Measurements from ENCODE around the gene LCN9.
"Not testable (repeated sequence)": the region's sequence is repeated elsewhere in the genome, so short reads cannot be mapped to it uniquely, and the experiment has no call there.

The LCN9 gene

DNA sequence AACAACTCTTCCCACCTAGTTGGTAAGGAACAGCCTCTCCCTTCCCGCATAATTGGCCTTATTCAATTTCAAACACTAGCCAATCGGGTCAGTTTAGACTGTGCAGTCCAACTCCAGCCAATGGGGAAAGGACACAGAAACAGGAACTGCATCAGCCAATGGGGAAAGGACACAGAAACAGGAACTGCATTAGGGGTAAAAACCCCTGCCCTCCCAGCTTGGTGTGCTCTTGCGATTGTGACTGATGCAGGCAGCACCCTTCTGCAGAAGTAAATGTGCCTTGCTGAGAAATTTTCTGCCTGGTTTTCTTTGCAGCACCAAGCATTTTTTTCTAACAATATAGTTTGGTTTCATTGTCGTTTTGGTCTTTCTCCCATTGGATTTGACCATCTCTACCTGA lies 15.2 kb upstream of the LCN9 start:
- DNase-seq (ENCODE audit: low read depth in 2 of 2, low spot score in 1 of 2), result no peak

DNA sequence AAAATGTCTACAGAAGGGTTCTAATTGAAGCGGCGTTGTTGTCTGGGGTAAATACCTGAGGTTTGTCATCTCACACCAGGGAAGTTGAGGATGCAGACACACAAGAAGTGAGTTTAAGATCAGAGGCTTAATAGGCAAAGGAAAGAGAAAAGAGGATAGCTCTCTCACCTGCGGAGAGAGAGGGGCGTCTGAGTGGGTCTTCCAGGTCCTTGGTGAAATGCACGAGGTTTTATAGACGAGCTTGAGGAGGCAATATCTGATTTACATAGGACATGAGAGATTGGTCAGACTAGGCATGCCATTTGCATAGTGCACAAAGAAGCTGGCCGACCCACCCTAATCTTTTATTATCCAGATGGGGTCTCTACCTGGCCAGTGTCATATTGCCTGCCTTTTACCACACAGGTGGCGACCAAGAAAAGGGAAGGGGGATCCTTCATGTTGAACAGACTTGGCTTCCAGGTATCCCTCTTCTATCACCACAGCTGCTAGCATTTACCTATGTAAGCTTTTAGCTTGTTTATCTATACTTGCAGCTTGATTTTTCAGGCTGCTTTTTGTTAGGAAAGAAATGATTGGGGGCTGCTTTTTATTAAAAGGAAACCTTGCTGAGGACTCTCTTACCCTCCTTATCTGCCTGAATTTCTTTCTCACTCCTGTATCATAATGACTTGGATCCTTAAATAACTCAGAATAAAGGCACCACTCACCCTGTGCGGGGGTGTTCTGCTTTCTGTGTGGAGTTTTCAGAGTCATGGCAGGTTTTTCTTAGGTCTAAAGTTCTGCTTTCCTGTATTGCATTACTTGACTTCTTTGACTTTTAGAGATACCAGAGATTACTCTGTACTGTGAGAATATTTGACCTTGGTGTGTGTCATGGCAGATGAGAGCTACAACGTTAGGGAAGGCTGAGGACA lies 14.4 kb upstream of the LCN9 start:
- DNase-seq (ENCODE audit: low read depth in 2 of 2, low spot score in 1 of 2), result no peak

DNA sequence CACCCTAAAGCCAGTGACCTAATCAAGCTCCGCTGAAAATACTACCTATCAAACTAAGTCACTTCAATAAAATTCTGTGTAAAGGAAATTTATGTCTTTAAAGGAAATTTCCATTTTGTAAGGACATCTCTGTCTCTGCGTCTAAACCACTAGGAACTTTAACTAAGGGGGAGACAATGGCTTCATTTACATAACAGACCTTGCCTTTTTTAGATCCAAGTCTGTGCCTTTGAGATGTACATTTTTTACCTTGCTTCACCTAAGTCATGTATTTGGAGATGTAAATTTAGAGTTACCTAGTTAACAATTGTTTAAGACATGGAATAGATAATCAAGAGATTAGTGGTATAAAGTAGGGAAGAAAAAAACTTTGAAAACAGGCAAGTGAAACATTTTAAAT lies 13.6 kb upstream of the LCN9 start:
- no peak for DNase-seq (ENCODE audit: low read depth in 2 of 2, low spot score in 1 of 2)

DNA sequence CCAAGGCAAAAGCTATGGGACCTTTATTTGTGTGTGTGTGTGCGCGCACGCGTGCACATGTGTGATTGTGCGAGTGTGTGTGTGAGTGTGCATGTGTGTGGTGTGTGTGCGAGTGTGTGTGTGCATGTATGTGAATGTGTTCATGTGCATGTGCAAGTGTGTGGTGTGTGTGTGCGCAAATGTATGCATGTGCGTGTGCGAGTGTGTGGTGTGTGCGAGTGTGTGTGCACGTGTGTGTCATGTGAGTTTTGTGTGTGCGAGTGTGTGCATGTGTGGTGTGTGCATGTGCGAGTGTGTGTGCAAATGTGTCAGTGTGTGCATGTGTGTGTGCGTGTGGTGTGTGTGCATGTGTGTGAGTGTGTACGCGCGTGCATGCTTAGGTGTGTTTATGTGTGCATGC lies 12.7 kb upstream of the LCN9 start:
- no peak for DNase-seq (ENCODE audit: low read depth in 2 of 2, low spot score in 1 of 2)

DNA sequence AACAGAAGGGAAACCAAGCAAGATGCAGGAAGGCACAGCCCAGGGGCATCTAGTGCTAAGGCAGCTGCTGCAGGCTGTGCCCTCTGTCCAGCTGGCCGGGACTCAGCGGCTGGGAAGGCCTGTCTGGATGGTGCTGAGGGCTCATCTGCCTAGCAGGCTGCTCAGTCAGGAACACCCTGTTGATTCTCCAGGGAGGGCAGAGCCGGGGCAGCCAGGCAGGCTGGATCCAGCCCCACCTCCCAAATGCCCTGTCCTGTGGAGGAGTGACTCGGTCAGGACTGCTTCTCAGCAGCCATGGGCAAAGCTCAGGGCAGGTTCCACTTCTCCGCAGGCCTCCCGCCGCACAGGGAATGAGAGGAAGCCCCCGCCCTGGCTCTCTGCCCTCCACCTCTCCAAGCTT lies 7.8 kb upstream of the LCN9 start:
- DNase-seq (ENCODE audit: low read depth in 2 of 2, low spot score in 1 of 2), result no peak

DNA sequence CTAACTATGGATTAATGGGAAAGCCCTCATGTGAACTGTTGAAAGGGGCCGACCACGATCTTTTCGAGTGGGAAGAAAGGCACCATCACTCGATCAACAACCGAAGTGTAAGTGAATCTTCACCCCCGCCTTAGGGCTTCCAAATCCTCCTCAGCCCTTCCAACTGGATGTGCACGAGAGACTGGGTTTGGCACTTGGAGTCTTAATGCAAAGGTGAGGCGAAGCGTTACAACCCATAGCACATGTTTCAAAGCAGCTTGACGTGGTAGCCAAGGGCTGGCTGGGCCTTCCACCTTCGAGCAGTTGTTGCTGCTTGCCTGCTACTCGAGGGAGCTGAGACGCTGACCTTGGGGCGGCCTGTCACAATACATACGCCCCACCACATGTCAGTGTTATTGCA lies 5.7 kb upstream of the LCN9 start:
- no peak for DNase-seq (ENCODE audit: low read depth in 2 of 2, low spot score in 1 of 2)

DNA sequence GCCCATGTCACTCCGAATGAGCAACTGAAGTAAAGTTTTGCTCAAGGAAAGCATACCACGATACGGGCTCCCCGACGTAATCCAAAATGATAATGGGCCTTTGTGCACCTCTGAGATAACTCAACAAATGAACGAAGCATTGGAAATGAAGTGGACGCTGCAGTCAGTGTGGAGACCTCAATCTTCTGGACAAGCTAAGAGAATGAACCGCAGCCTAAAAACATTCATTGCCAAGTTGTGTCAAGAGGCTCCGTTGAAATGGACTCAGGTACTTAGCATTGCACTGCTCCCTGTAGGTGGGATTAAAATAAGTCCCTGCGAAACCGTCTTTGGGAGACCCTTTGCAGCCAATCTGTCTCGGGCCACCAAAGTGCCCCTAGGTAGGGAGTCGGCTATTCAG lies 3.9 kb upstream of the LCN9 start:
- no peak for DNase-seq (ENCODE audit: low read depth in 2 of 2, low spot score in 1 of 2)

DNA sequence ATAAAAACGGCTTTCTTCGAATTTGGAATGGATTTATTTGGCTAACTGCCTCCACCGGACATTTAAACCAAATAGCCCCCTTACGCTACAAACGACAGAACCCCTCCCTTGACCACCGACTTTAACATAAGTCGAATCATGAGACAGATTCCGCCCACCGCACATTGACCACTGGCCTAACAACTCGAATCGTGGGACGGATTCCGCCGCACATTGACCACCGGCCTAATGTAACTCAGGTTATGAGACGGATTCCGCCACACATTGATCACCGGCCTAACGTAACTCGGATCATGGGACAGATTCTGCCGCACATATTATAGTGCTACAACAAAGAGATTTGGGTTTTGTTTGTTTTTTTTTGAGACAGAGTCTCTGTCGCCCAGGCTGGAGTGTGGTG lies 2.7 kb upstream of the LCN9 start:
- DNase-seq (ENCODE audit: low read depth in 2 of 2, low spot score in 1 of 2), result no peak

DNA sequence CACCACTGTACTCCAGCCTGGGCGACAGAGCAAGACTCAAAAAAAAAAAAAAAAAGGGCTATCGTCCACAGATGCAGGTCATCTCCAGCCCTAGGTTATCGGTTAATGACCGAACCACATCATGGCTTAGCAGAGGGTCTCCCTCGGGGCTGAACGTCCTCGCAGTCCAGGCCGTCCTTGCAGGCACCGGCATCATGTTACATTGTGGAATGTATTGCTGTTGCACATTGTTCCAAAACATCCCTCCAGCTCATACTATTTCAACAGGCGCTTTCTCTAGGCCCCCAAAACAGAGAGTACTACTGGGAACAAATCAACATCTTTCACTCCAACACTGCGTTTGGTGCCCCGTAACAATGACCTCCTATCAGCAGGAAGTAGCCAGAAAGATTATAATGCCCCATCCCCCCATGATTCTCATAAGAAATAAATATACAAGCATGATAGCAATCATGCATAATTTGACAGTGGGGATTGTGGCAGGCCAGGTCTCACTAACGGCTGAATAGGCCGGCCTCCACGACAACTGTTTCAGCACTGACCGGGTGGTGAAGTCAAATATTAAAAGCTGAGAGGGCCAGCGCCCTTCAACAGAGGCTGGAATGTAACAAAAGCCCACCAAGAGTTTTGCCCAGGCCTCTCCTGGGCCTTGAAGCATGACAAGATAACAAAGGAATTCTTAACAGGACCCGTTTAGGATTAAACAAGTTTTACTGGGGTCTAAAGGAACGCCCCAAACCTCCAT lies 1.1 kb upstream of the LCN9 start:
- no peak for DNase-seq (ENCODE audit: low read depth in 2 of 2, low spot score in 1 of 2)

DNA sequence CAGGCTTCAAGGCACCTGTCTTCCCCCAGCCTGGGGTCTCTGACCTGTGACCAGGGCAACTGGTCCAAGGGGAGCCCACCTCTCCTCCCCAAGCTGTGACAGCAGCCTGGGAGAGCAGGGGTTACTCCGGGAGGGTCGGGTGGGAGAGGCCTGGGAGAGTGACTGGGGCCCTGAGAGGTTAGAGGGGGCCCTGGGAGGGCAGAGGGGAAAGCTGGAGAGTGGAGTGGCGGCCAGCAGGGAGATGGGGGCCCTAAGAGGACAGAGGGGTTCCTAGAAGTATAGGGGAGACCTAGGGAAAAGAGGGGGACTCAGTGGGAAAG lies 302 bp downstream of the LCN9 start:
- DNase-seq (ENCODE audit: low read depth in 2 of 2, low spot score in 1 of 2), result no peak

DNA sequence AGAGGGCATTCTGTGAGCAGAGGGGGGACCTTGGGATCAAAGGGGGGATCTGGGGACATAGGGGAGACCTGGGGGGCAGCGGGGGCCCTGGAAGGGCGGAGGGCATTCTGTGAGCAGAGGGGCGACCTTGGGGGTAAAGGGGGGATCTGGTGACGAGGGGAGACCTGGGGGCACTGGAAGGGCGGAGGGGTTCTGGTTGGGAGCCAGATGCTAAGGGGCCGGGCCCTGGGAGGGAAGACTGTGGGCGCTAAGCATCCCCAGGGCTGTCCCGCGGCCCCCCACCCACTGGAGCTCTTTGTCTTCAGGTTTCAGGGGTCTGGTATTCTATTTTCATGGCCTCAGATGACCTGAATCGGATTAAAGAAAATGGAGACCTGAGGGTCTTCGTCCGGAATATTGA lies 748 bp downstream of the LCN9 start:
- DNase-seq (ENCODE audit: low read depth in 2 of 2, low spot score in 1 of 2), result no peak

DNA sequence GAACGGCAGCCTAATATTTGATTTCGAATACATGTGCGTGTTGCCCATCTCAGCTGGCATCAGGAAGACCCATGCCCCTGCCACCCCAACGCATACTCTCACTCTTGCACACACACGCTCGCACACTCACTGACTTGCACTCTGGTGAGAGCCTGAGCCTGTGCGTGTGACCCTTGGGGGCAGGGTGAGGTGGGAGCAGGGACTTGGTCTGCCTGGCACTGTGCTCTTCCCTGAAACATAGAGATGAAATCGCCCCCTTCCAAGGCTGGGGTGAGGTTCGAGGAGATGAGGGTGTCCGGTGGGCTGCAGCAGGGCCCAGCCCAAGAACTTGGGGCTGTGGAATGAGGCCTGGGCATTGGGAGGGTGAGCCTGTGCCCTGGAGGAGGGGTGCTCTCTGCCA lies 1.2 kb downstream of the LCN9 start:
- no peak for DNase-seq (ENCODE audit: low read depth in 2 of 2, low spot score in 1 of 2)

DNA sequence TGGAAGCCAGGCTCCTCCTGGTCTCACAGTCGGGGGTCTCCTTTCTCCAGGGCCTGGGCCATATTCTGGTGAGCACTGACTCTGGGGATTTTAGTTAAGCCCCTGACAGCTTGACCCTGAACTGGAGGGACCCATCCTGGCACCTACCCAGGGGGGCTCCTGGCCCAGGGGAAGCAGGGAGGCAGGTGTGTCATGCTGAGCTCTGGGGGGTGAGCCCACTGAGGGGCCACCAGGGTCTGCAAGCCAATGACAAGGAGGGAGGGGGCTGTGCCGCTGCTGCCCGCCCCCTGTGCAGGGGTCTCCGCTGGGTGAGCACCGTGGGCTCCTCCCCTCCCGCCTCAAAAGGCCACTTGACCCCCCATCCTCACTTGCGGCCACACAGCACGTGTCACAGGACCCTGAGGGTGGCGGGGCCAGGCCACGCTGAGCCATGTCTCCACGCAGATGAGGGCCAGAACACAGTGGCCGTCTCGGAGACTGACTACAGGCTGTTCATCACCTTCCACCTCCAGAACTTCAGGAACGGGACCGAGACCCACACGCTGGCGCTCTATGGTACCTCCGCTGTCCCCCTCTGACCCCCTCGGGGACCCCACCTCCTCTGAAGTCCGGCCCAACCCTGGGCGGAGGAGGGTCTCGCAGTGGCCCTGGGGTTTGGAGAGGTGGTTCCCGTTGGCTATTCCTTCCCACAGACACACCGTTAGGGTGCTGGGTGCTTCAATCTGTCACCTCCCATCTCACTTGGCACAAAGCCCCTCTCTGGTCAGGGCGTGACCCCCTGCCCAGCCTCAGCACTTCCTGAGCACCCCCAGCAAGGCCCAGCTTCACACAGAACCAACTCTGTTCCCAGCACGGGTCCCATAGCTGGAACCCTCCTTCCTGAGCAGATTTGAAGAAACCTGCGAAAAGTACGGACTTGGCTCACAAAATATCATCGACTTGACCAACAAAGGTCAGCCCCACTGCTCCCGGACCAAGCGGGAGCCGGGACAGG lies 2.0 kb downstream of the LCN9 start:
- DNase-seq (ENCODE audit: low read depth in 2 of 2, low spot score in 1 of 2), result no peak

DNA sequence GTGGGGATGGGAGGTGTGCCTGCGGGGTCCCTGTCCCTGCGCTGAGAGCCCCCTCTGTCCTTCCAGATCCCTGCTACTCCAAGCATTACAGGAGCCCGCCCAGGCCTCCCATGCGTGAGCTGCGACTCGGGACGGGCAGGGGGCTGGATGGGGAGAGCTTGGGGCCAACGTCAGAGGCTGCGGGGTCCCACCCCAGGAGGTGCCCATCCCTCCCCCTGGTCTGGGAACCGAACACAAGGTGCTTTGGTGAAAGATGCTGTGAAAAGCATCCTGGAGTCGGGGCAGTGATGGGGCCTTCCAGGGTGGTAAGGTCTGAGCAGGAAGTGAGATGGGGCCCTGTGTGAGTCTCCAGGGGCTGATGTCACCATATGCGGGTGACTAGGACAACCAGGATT lies 2.7 kb downstream of the LCN9 start:
- DNase-seq (ENCODE audit: low read depth in 2 of 2, low spot score in 1 of 2), result no peak

DNA sequence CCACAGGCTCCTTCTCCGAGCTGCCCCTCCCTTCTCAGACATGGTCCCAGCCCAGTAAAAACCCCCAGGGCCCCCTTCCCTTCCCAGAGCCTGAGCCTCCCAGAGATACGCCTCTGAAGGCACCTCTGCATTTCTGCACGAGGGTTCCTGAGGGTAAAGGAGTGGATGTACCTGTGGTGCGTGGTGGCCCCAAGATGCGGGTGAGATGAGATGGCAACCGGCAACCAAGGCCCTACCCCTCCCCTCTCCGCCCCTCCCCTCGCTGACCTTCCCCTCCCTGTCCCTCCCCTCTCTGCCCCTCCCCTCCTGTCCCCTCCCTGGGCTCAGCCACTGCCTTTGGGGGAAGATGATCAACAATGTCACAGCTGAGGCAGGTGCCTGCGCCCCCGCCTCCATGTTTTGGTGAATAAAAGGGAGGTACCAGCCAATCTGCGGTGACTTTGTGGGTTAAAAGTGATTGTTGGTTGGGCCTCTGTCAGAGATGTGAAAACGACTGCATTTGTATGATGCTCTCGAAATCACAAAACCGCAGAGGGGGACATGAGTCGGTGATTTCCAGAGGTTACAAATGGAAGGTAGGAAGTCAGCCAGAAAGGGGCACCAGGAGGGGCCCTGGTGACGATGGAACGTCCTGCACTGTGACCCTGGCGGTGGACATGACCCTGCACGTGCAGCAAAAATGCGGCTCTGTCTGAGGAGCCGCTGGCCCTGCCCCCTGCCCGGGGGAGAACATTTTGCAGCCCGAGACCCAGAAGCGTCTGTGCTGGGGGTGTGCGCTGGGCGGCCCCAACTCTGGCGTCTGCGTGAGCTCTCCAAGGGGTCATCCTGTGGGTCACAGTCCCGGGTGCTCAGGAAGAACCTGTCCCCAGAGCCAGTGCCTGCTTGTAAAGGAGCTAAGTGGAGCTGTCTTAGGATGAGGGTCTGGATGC lies 3.7 kb downstream of the LCN9 start:
- DNase-seq (ENCODE audit: low read depth in 2 of 2, low spot score in 1 of 2), result no peak

DNA sequence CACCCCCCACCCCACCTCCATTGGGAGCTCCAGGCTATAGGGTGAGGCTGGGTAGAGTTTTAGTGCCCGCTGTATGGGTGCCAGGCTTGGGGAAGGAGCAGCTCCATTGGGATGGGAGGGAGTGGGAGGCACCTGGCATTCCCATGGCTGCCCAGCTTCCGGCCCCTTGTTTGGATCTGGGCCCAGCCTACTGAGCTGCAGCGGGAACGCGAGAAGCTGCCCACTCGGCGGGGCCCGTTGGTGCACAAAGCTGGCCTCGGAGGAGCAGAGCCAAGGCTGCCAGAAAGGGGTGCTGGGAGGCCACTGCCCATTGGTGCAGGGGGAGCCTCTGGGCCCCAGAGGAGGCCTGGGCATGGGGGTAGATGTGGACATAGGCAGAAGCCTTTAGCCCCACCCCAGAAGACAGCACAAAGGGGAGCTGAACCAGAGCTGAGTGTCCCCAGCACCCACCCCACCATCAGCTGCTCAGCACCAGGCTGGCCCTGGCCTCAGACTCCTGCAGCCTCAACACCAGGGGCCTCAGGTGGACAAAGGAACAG lies 4.4 kb downstream of the LCN9 start:
- DNase-seq (ENCODE audit: low read depth in 2 of 2, low spot score in 1 of 2), result no peak

DNA sequence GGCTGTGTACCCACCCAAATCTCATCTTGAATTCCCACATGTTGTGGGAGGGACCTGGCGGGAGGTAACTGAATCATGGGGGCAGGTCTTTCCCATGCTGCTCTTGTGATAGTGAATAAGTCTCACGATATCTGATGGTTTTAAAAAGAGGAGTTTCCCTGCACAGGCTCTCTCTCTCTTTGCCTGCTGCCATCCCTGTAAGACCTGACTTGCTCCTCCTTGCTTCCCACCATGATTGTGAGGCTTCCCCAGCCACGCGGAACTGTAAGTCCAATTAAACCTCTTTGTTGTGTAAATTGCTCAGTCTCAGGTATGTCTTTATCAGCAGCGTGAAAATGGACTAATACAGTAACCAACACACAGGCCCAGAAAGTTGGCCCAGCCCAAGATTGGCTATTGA lies 5.9 kb downstream of the LCN9 start:
- not testable (repeated sequence) for DNase-seq (ENCODE audit: low read depth in 2 of 2, low spot score in 1 of 2)

DNA sequence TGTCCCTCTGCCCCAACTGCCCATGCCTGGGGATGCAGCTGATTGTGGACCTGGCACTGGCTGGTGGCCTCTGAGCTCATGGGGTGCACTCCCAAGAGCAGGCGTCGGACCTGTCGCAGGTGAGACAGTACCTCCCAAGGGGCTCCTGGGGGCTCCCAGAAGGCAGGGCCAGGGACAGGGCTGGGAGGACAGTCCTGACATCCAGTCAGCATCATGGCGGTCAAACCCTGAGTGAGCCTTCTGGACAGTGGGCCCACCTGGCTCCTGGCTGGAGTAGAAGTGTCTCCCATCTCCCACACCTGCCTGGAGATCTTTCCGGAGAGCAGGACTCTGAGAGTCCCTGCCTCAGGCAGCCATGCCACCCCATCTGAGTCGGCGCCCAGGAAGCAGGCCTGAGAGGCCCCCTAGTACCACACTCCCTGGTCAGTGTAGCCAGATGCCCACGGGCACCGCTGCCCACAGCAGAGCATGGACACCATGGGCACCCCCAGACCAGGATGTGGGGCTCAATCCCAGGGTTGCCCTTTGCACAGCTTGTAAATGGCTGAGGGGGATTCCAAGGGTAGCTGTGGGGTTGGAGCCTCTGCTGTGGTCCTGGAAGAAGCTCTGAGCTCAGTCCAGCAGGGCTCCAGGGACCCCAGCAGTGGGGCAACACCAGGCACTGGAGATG lies 6.6 kb downstream of the LCN9 start:
- DNase-seq (ENCODE audit: low read depth in 2 of 2, low spot score in 1 of 2), result no peak

DNA sequence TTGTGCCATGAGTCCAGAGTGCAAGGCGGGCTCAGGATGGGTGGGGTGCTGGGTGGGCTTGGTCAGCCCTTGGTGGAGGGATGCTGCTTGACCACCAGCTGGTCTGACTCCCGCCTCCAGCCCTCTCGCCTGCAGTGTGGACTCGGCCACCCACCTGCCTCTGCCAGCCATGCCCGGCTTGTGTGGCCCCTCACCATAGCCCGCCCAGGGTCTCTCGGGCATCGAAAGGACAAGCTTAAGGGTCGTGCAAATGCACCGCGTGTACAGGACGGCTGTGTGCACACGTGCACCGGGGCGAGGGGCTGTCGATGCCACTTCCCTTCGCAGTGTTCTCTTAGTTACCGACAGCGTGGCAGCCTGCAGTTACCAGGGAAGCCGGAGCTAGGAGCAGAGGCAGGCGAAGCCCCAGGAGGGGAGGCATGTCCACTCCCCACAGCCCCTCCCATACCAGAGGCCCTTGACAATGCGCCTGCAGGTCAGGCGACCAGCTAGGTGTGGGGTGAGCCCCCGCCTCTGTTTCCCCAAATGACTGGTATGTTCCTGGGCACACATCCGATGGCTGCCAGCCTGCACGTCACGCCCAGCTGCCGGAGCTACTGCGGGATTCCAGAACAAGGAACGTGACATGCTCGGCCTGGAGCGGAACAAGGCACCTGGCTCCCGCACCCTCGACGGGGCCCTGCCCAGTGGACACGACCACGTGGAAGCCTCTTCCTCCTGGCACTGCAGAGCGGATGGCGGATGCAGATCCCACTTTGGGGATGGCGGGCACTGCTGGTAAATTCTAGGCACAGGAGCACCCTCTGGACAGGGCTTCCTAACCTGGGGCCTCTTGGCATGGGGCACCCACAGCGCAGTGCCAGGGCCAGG lies 7.8 kb downstream of the LCN9 start:
- no peak for DNase-seq (ENCODE audit: low read depth in 2 of 2, low spot score in 1 of 2)

Data from stimulated activated CD8-positive, alpha-beta memory T cell treated with anti-CD3 and anti-CD28 coated beads, Interleukin-4, amount 100 ng/mL, for 1 hour (primary cell).